Gastroesophageal sphincter (tissue), 4 donors: ENCODE results near the gene TNNT3. TPM values are rescaled to one million over a fixed set of nuclear protein-coding genes. Genes with fewer than 3 reads are reported as not detected.
A peak's percentile ranks its signal among the peaks of the same experiment; 100 is the strongest.

Experiments used
- ATAC-seq: fragments of 150-250 bp; one replicate; pipeline ENCODE4 v1.9.1; 2016; ENCODE audit warnings: mild to moderate bottlenecking, moderate library complexity
- H3K27ac ChIP-seq, 4 donors: fragments of 200-600 bp; sonication (generic) in 3 of 4; 1 replicate in 3 of 4; 2 replicates in 1 of 4; pipeline ENCODE4 v1.5.1; 2016 to 2019
- H3K27me3 ChIP-seq: fragments of 200-600 bp; sonication (generic); one replicate; pipeline ENCODE4 v1.5.1; 2019
- H3K36me3 ChIP-seq, 2 donors: fragments of 200-600 bp; sonication (generic); one replicate each; pipeline ENCODE4 v1.5.1; 2019; ENCODE audit warnings: control low read depth in 1 of 2
- H3K4me1 ChIP-seq, 3 donors: fragments of 200-600 bp; sonication (generic); 1 replicate in 2 of 3; 2 replicates in 1 of 3; pipeline ENCODE4 v1.5.1; 2016 to 2019; ENCODE audit warnings: control low read depth in 2 of 3
- H3K4me3 ChIP-seq, 2 donors: fragments of 200-600 bp; sonication (generic); one replicate each; pipeline ENCODE4 v1.5.1; 2019; ENCODE audit warnings: mild to moderate bottlenecking in 1 of 2, moderate library complexity in 1 of 2
- H3K9me3 ChIP-seq, 3 donors: fragments of 200-600 bp; sonication (generic); one replicate each; pipeline ENCODE4 v1.5.1; 2017 to 2019; ENCODE audit warnings: control low read depth in 2 of 3
- CTCF ChIP-seq, 4 experiments: fragments of 200-600 bp in 2 of 4; fragments of 450-650 bp in 2 of 4; sonication (generic) in 1 of 4; IDR thresholded peaks; one replicate each; pipeline ENCODE4 v1.5.1; 2017 to 2019; ENCODE audit warnings: antibody characterized with exemption in 4 of 4, mild to moderate bottlenecking in 2 of 4, moderate library complexity in 2 of 4
- EP300 ChIP-seq: sonication (generic); formaldehyde crosslinking; IDR thresholded peaks from one replicate; pipeline ENCODE4 v1.6.1; 2017; ENCODE audit warnings: antibody characterized with exemption, mild to moderate bottlenecking
- POLR2A ChIP-seq, 2 donors: fragments of 450-650 bp; IDR thresholded peaks; one replicate each; pipeline ENCODE4 v1.6.1; 2017; ENCODE audit warnings: antibody characterized with exemption in 2 of 2, mild to moderate bottlenecking in 2 of 2, moderate library complexity in 1 of 2
- POLR2AphosphoS5 ChIP-seq: sonication (generic); formaldehyde crosslinking; IDR thresholded peaks from one replicate; pipeline ENCODE4 v1.6.1; 2017; ENCODE audit warnings: antibody characterized with exemption
- WGBS, 2 donors: methylation state at CpG; one replicate each; pipeline ENCODE4 v1.1.5; 2018; ENCODE audit warnings: low coverage in 1 of 2; 5-methylcytosine and 5-hydroxymethylcytosine counted together
- total RNA-seq, 4 donors: library from RNA; depleted of rRNA; stranded (reverse); fragments of >200 nt; gene quantifications; one replicate each; pipeline ENCODE4 v1.1.0, GENCODE V29; 2016

The TNNT3 gene
- total RNA-seq, 4 donors from 2014 or later, result 1.7 to 4.3 (median 2.5) TPM

DNA sequence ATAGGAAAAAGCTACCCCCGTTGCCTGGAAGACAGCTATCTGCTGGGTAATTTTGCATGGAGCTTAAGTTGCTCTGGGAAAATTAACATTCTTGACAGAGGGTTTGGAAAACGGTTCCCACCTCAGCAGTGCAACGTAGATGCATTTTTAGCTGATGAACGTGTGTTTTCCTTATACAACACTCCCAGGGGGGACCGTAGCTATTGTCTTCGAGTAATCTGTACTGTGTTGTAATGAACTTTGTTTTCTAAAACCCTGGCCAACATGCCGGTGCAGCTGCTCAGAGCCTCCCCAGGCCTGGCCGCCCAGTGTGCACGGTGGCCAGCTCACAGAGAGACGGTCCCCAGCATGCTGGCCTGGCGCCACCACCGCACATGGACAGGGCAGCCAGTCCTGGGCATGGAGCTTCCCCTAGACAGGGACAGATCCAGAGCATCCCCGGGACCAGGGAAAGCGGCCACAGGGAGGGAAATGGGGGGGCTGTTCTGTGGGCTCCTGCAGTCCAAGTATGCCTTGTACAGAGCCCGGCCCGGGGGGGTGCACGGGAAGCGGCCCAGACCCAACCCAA lies 2.2 kb downstream of the TNNT3 start:
- ATAC-seq, result peak; percentile 70
- Histone ChIP-seq H3K27me3 (peaks cover 15% of the 10 kb centered on the region), H3K4me3 (no peak overlapping the region), H3K27ac (peak overlapping the region in 3 of 4 donors; percentile 60 to 75 (median 71)), H3K36me3 (no peaks in the 10 kb centered on the region), H3K9me3 (no peaks in the 10 kb centered on the region), H3K4me1 (peaks cover 0 to 27% (median 20%) of the 10 kb centered on the region in 3 donors)
- 58% methylated on average over 4 of the region's 18 CpGs; no CpG with 5 or more reads in 1 of the 2 donors for WGBS, 2 donors
- no peak for TF ChIP-seq EP300
- no peak for TF ChIP-seq POLR2AphosphoS5
- no peak for TF ChIP-seq CTCF (IDR thresholded peaks at IDR 0.05)
- TF ChIP-seq POLR2A (IDR thresholded peaks at IDR 0.05), result no peak

DNA sequence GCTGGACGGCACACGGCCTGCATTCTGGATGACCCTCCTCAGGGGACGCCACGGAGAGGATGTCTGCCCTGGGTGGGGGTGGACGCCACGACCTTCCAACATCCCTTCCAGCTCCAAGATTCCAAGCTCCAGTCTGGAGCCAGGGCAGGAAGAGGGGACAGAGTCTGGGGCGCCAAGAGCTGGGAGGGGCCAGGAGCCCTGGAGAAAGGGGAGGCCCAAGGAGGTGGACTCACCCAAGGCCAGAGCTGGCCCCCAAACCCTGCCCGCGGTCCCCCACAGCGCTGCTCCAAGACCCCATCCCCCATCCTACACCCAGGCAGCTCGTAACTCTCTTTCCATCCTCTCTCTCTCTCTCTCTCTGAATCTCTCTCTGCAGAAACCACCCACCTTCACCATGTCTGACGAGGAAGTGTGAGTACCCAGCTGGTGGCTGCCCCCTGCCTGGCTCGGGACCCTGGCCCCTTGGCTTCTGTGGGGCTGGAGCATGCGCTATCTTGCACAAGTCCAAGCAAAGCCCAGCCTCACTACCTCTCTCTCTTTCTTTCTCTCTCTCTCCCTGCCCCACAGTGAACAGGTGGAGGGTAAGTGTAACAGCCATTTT lies 3.1 kb downstream of the TNNT3 start:
- H3K36me3 ChIP-seq, result no peaks in the 10 kb centered on the region
- H3K9me3 ChIP-seq, result no peaks in the 10 kb centered on the region
- peaks cover 0 to 37% (median 25%) of the 10 kb centered on the region in 3 donors for H3K4me1 ChIP-seq
- peak overlapping the region in 3 of 4 donors; percentile 57 to 75 (median 60) for H3K27ac ChIP-seq
- no peak for ATAC-seq
- 58 to 69% methylated on average over 3 to 4 of the region's 14 CpGs for WGBS, 2 donors
- TF ChIP-seq CTCF (IDR thresholded peaks at IDR 0.05) (no peak), EP300 (no peak), POLR2A (IDR thresholded peaks at IDR 0.05) (no peak), POLR2AphosphoS5 (no peak)
- no peak overlapping the region for H3K4me3 ChIP-seq
- H3K27me3 ChIP-seq, result peaks cover 15% of the 10 kb centered on the region

DNA sequence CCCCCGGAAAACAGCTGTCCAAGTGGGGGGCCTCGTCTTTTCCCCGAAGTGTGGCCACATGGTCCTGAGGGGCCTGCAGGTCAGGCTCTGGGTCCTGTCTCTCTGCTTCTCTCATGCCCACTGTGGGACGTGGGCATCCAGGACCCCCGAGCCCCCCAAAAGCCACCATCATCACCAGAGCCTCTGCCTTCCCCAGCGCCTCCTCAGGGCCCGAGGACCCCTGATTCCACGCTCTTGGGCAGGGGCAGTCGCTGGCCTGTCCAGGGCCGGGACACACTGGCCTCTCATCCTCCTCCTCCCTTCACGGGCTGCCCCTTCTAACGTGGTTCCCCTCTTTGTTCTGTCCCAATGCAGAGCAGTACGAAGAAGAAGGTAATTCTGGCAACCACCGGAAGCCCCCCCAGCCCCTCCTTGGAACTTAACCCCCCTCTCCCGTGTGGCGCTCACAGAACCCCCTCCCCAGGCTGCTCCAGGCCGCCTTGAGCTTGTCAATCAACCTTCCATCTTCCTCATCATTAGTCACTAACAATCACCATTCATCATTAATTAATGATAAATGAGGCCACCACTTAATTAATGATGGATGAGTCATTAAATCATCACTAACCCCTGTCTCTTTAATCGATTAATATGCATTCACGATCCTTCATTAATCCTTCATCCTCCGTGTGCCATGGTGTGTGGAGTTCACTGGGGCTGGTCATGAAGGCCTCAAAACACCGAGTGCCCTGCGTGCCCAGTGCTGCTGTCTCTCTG lies 3.9 kb downstream of the TNNT3 start:
- Histone ChIP-seq H3K4me1 (peaks cover 0 to 43% (median 33%) of the 10 kb centered on the region in 3 donors), H3K36me3 (no peaks in the 10 kb centered on the region), H3K27ac (peak overlapping the region in 2 of 4 donors; percentile 57 to 75), H3K4me3 (no peak overlapping the region), H3K27me3 (peaks cover 15% of the 10 kb centered on the region), H3K9me3 (no peaks in the 10 kb centered on the region)
- WGBS, 2 donors, result 91 to 100% methylated on average over 5 to 17 of the region's 22 CpGs
- ATAC-seq, result no peak
- TF ChIP-seq EP300 (no peak), POLR2AphosphoS5 (no peak), POLR2A (IDR thresholded peaks at IDR 0.05) (no peak), CTCF (IDR thresholded peaks at IDR 0.05) (no peak)

DNA sequence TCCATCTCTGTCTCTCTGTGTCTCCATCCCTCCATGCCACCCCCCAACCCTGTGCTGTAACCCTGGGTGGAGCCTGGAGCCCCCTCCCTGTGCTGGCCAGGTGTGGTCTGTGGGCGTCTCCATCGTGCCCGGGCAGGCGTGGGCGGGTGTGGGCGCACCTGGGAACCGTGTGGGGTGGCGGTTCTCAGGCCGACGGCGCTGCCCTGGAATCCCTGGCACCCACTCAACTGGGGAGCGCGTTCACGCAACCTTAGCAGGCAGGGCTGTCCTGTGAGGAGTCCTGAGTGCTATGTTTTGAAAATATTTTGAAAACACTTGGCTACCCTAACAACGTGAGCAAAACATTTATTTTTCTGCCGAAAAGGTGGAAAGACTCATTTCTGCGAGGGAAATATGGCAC lies 4.7 kb downstream of the TNNT3 start:
- peak overlapping the region in 1 of 4 donors; percentile 30 for H3K27ac ChIP-seq

More for the DNA sequence above, 4.7 kb downstream of the TNNT3 start:
- 74% methylated on average over 4 of the region's 17 CpGs; no CpG with 5 or more reads in 1 of the 2 donors for WGBS, 2 donors
- no peaks in the 10 kb centered on the region for H3K36me3 ChIP-seq
- H3K4me3 ChIP-seq, result no peak overlapping the region
- no peaks in the 10 kb centered on the region for H3K9me3 ChIP-seq
- TF ChIP-seq POLR2AphosphoS5 (no peak), CTCF (IDR thresholded peaks at IDR 0.05) (no peak), POLR2A (IDR thresholded peaks at IDR 0.05) (no peak), EP300 (no peak)
- H3K4me1 ChIP-seq, result peaks cover 0 to 45% (median 33%) of the 10 kb centered on the region in 3 donors
- peaks cover 15% of the 10 kb centered on the region for H3K27me3 ChIP-seq
- ATAC-seq, result no peak
